CD8-positive, alpha-beta memory T cell (primary cell): Measurements from ENCODE around the gene MACF1. TPM values are rescaled to one million over a fixed set of nuclear protein-coding genes. Genes with fewer than 3 reads are reported as not detected.

Source experiments
- CTCF ChIA-PET: fragments of 350-600 bp; sonication (Branson Sonifier 250); formaldehyde crosslinking; loops from one replicate; lab custom pipeline; 2021; ENCODE audit warnings: antibody characterized with exemption; lab: Charles Lee
- POLR2A ChIA-PET: fragments of 350-600 bp; sonication (Branson Sonifier 250); formaldehyde crosslinking; loops from one replicate; lab custom pipeline; 2021; ENCODE audit warnings: antibody characterized with exemption; lab: Charles Lee
- DNase-seq, 5 donors: peaks; one replicate each; pipeline versions ENCODE4 v3.0.0 to v3.0.0-alpha.2; 2020 to 2022; ENCODE audit warnings: mixed read lengths in 1 of 5
- H3K27ac ChIP-seq: one replicate; pipeline ENCODE4 v1.7.0; 2013; ENCODE audit warnings: low read depth, mild to moderate bottlenecking, low read length, moderate library complexity
- H3K27me3 ChIP-seq: 2 replicates; pipeline ENCODE4 v1.7.0; 2013; ENCODE audit warnings: low read length, mild to moderate bottlenecking; ENCODE audit not compliant: insufficient read depth, poor library complexity, severe bottlenecking
- H3K36me3 ChIP-seq: 2 replicates; pipeline ENCODE4 v1.7.0; 2013; ENCODE audit warnings: mild to moderate bottlenecking, low read length, moderate library complexity; ENCODE audit not compliant: insufficient read depth
- H3K4me1 ChIP-seq: 2 replicates; pipeline ENCODE4 v1.7.0; 2013; ENCODE audit warnings: mild to moderate bottlenecking, low read length, moderate library complexity; ENCODE audit not compliant: insufficient read depth
- H3K4me3 ChIP-seq: 2 replicates; pipeline ENCODE4 v1.7.0; 2013; ENCODE audit warnings: mild to moderate bottlenecking, low read length
- H3K9me3 ChIP-seq: 2 replicates; pipeline ENCODE4 v1.7.0; 2013; ENCODE audit warnings: mild to moderate bottlenecking, low read length
- H3K27ac Mint-ChIP-seq, 8 donors: one replicate each; pipeline ENCODE4 v1.8.0; 2020 to 2021; ENCODE audit warnings: mixed read lengths in 8 of 8, mild to moderate bottlenecking in 6 of 8, inconsistent platforms in 3 of 8, moderate library complexity in 3 of 8
- H3K27me3 Mint-ChIP-seq, 2 donors: one replicate each; pipeline ENCODE4 v1.8.0; 2020 to 2021; ENCODE audit warnings: mixed read lengths in 2 of 2, mild to moderate bottlenecking in 1 of 2, moderate library complexity in 1 of 2
- H3K36me3 Mint-ChIP-seq, 3 donors: one replicate each; pipeline ENCODE4 v1.8.0; 2020 to 2021; ENCODE audit warnings: mixed read lengths in 3 of 3, inconsistent platforms in 1 of 3, mild to moderate bottlenecking in 1 of 3
- H3K4me1 Mint-ChIP-seq, 3 donors: one replicate each; pipeline ENCODE4 v1.8.0; 2020 to 2021; ENCODE audit warnings: mixed read lengths in 3 of 3, inconsistent platforms in 1 of 3, mild to moderate bottlenecking in 1 of 3
- H3K4me3 Mint-ChIP-seq, 7 donors: one replicate each; pipeline ENCODE4 v1.8.0; 2020 to 2021; ENCODE audit warnings: mixed read lengths in 7 of 7, mild to moderate bottlenecking in 6 of 7, moderate library complexity in 4 of 7, inconsistent platforms in 2 of 7
- H3K9me3 Mint-ChIP-seq, 5 donors: one replicate each; pipeline ENCODE4 v1.8.0; 2020 to 2022; ENCODE audit warnings: mixed read lengths in 5 of 5, mild to moderate bottlenecking in 3 of 5, moderate library complexity in 2 of 5, inconsistent platforms in 1 of 5
- polyA plus RNA-seq: library from polyadenylated mRNA; unstranded; fragments of 300-500 nt; fragmentation: Illumina TruSeq; gene quantifications from one replicate; pipeline ENCODE4 v1.2.3, GENCODE V29; 2021
- total RNA-seq, 2 experiments: library from RNA; stranded (reverse); gene quantifications; one replicate each; pipeline ENCODE4 v1.2.3, GENCODE V29; 2021

The MACF1 gene
- total and polyA plus RNA-seq, 3 experiments from 2014 or later, result 87.6 to 154 (median 151) TPM

DNA sequence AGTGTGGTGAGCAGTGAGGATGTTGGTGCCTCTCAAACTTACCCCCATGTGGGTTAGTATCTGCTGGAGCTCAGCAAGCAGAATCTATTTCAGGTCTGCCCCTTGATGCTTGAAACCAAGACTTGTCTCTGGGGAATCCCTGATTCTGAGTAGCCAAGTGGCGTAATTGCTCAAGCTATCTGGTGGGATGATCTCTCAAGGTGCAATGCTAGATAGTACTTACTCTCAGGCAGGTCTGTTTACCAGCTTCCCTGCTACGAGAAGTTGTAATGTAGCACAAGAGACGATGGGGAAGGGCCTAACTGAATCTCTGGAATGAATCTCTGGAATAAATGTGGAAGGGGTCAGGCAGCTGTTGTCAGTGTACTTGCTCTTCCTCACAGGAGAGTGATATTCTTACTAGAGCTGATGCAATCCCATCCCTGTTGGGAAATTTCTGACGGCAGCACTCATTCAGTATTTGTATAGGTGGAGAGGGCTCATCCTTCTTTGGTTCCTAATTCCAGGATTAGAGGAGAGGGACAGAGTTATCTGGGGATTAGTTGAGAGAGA is 65.4 kb downstream of the MACF1 start:
- H3K27me3 Mint-ChIP-seq, result no peaks in the 10 kb centered on the region
- POLR2A ChIA-PET, result no interaction called here
- H3K36me3 Mint-ChIP-seq, result peaks cover 0 to 34% (median 3%) of the 10 kb centered on the region in 3 donors
- CTCF ChIA-PET, result interaction anchor here (1.0 to 6.7 kb wide), 2 partner anchors 12 to 78 kb away, joined by 3 to 43 read pairs; no protein-coding TSS in a partner anchor
- no peak for DNase-seq
- Histone ChIP-seq H3K4me1 (peaks cover 56% of the 10 kb centered on the region), H3K4me3 (no peak overlapping the region), H3K27me3 (no peaks in the 10 kb centered on the region), H3K27ac (no peak overlapping the region), H3K36me3 (no peaks in the 10 kb centered on the region), H3K9me3 (no peaks in the 10 kb centered on the region)
- H3K4me3 Mint-ChIP-seq, result peak overlapping the region in 4 of 7 donors; percentile 4 to 46 (median 10)
- H3K9me3 Mint-ChIP-seq, result no peaks in the 10 kb centered on the region
- peaks cover 80 to 90% (median 88%) of the 10 kb centered on the region in 3 donors for H3K4me1 Mint-ChIP-seq
- peak overlapping the region in 7 of 8 donors; percentile 14 to 92 (median 73) for H3K27ac Mint-ChIP-seq

DNA sequence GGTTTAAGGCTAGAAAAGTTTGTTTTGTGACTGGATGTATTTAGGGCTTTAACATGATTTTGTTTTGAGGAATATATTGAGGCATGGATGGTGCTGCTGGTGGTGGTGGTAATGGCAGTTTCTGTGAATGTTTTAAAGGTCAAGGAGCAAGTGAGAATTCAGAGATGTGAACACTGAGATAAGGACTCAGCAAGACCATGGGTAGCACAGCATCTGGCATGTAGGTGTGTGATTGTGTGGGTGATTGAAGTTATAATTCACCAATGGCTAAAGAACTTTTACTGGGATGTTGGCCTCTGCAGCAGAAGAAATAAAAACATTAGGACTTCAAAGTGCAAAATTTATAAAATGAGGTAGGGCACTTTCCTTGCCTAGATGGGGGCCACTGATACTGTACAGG is 65.9 kb downstream of the MACF1 start:
- no peaks in the 10 kb centered on the region for H3K9me3 ChIP-seq
- no peaks in the 10 kb centered on the region for H3K27me3 ChIP-seq
- H3K36me3 Mint-ChIP-seq, result peaks cover 0 to 33% (median 3%) of the 10 kb centered on the region in 3 donors
- H3K27ac ChIP-seq, result no peak overlapping the region
- H3K9me3 Mint-ChIP-seq, result no peaks in the 10 kb centered on the region
- no peak for DNase-seq
- ChIA-PET POLR2A (no interaction called here), CTCF (interaction anchor here (1.0 to 6.7 kb wide), 2 partner anchors 12 to 78 kb away, joined by 3 to 43 read pairs; no protein-coding TSS in a partner anchor)
- peak overlapping the region; percentile 14 to 86 (median 72) for H3K27ac Mint-ChIP-seq
- H3K4me3 Mint-ChIP-seq, result peak overlapping the region in 3 of 7 donors; percentile 4 to 46 (median 12)
- H3K27me3 Mint-ChIP-seq, result no peaks in the 10 kb centered on the region
- H3K4me3 ChIP-seq, result no peak overlapping the region
- H3K4me1 ChIP-seq, result peaks cover 56% of the 10 kb centered on the region
- H3K4me1 Mint-ChIP-seq, result peaks cover 78 to 88% (median 85%) of the 10 kb centered on the region in 3 donors
- H3K36me3 ChIP-seq, result no peaks in the 10 kb centered on the region

DNA sequence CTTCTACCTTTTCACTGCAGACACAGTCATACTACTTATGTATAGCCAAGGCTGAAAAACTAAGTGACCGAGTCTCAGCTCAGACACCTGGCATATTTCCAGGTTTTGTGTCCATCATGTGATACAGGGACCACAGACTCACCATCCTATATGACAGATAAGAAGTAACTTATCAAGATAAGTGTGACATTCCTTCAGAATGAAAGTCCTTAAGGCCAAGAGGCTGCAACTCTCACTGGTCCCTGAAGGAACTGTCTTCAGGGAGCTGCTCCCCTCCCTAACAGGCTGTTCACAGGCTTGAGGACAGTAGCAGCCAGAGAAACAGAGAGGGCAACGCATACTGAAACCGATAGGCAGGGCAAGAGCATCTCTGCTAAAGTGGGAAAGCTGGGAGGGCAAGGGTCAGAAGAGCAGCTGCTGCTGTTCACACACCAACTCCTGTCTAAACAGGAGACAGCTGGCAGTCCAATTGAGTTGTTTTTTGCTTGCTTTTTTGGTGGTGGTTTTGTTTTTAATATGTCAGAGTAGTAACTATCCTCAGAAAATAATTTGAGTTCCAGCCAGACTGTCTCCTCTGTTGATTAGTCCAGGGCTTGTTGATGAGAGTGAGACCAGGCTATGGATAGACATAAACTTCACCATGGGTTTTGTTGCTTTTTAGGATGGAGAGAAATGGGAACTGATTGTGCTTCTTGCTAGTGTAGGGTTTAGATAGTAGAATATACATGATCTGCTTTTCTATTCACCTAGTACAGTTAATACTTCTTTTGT is 67.7 kb downstream of the MACF1 start:
- Histone ChIP-seq H3K27ac (no peak overlapping the region), H3K4me1 (peaks cover 53% of the 10 kb centered on the region), H3K9me3 (no peaks in the 10 kb centered on the region), H3K36me3 (no peaks in the 10 kb centered on the region), H3K27me3 (no peaks in the 10 kb centered on the region), H3K4me3 (no peak overlapping the region)
- Mint-ChIP-seq H3K9me3 (no peaks in the 10 kb centered on the region), H3K27ac (peak overlapping the region; percentile 15 to 90 (median 85)), H3K36me3 (peaks cover 0 to 39% (median 3%) of the 10 kb centered on the region in 3 donors), H3K27me3 (no peaks in the 10 kb centered on the region), H3K4me1 (peaks cover 78 to 87% (median 86%) of the 10 kb centered on the region in 3 donors), H3K4me3 (peak overlapping the region in 4 of 7 donors; percentile 3 to 40 (median 14))
- CTCF ChIA-PET, result interaction anchor here (1.2 kb wide), 1 partner anchor 80 kb away, joined by 6 read pairs; no protein-coding TSS in a partner anchor
- POLR2A ChIA-PET, result interaction anchor here (0.6 to 0.7 kb wide), 3 partner anchors 10 to 390 kb away, joined by 3 to 9 read pairs (median 4); no protein-coding TSS in a partner anchor
- DNase-seq, result no peak

DNA sequence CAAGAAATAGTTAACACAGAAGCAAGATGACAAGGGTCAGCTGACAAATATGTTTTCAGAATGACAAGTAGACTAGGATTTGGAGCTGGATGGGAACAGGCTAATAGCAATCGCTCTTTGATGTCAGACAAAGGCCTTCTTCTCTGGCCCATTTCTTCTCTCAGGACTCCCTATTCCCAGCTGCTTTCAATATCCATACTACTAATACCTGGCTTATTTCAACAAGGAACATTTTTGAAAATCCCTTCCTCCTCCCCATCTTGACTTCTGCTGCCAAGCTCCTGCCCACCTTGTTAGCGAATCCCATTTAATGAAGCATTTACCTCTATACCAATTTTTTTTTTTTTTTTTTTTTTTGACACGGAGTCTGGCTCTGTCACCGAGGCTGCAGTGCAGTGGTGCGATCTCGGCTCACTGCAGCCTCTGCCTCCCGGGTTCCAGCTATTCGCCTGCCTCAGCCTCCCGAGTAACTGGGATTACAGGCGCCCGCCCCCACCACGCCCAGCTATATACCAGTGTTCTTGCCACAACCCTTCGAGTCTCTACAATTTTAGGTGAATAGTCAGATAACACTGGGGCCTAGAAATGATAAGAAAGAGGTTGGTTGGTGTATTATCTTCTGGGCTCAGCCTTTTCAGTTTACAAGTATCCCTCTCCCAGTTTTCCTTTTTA is 68.4 kb downstream of the MACF1 start:
- no peak for DNase-seq
- Mint-ChIP-seq H3K27ac (peak overlapping the region in 6 of 8 donors; percentile 31 to 90 (median 78)), H3K4me1 (peaks cover 82 to 90% (median 88%) of the 10 kb centered on the region in 3 donors), H3K4me3 (peak overlapping the region in 1 of 7 donors; percentile 27), H3K9me3 (no peaks in the 10 kb centered on the region), H3K27me3 (no peaks in the 10 kb centered on the region), H3K36me3 (peaks cover 0 to 38% (median 3%) of the 10 kb centered on the region in 3 donors)
- Histone ChIP-seq H3K4me3 (no peak overlapping the region), H3K36me3 (no peaks in the 10 kb centered on the region), H3K27me3 (no peaks in the 10 kb centered on the region), H3K4me1 (peaks cover 56% of the 10 kb centered on the region), H3K27ac (no peak overlapping the region), H3K9me3 (no peaks in the 10 kb centered on the region)
- CTCF ChIA-PET, result interaction anchor here (1.2 kb wide), 1 partner anchor 80 kb away, joined by 6 read pairs; no protein-coding TSS in a partner anchor
- POLR2A ChIA-PET, result interaction anchor here (0.6 to 0.7 kb wide), 3 partner anchors 10 to 389 kb away, joined by 3 to 9 read pairs (median 4); no protein-coding TSS in a partner anchor

DNA sequence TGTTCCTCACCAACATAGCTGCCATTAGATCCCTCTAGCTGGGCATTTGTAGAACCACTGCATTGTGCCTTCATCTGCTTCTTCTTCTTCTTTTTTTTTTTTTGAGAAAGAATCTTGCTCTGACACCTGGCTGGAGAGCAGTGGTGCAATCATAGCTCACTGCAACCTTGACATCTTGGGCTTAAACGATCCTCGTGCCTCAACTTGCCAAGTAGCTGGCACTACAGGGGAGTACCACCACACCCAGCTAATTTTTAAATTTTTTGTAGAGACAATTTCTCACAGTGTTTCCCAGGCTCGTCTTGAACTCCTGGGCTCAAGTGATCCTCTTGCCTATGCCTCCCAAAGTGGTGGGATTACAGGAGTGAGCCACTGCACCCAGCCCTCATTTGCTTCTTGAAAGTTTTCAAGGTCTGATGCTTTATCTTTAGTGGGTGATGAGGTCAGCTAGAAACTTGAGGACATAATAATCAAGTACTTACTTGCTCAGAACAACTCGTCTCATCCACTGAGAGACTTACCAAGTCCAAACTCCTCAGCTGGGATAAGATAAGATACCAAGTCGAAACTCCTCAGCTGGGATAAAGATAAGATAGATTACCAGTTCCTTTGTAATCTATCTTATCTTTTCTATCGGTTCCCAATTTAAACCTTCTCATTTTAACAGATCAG is 71.5 kb downstream of the MACF1 start:
- H3K9me3 ChIP-seq, result no peaks in the 10 kb centered on the region
- H3K4me3 ChIP-seq, result no peak overlapping the region
- ChIA-PET POLR2A (interaction anchor here (0.6 kb wide), 1 partner anchor 29 kb away, joined by 4 read pairs; no protein-coding TSS in a partner anchor), CTCF (interaction anchor here (1.2 kb wide), 1 partner anchor 84 kb away, joined by 4 read pairs; no protein-coding TSS in a partner anchor)
- H3K27me3 Mint-ChIP-seq, result no peaks in the 10 kb centered on the region
- no peak overlapping the region for H3K4me3 Mint-ChIP-seq
- H3K9me3 Mint-ChIP-seq, result no peaks in the 10 kb centered on the region
- H3K27ac Mint-ChIP-seq, result peak overlapping the region; percentile 47 to 82 (median 66)
- no peaks in the 10 kb centered on the region for H3K36me3 ChIP-seq
- H3K4me1 ChIP-seq, result peaks cover 39% of the 10 kb centered on the region
- H3K27me3 ChIP-seq, result no peaks in the 10 kb centered on the region
- H3K4me1 Mint-ChIP-seq, result peaks cover 67 to 76% (median 73%) of the 10 kb centered on the region in 3 donors
- no peak overlapping the region for H3K27ac ChIP-seq
- H3K36me3 Mint-ChIP-seq, result peaks cover 0 to 11% (median 0%) of the 10 kb centered on the region in 3 donors
- no peak for DNase-seq

DNA sequence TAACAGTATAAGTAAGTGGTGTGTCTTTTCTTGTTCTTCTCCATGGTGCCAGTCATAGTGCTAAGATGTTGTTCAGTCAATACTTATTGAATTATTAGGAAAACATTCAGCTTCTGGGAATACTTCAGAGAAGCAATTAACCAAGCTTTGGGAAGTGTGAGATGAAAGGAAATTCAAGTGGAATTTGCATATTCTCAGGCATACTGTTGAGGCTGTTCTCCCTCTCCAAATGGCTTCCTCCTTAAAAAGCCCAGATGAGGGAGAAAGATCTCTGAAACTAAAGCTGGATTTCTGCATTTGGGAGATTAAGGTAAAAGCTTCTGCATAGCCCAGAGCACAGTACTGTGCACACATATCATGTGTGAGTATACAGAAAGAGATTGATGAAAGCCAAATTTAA is 73.4 kb downstream of the MACF1 start:
- DNase-seq, result no peak
- peaks cover 10% of the 10 kb centered on the region for H3K36me3 ChIP-seq
- H3K4me1 Mint-ChIP-seq, result peaks cover 52 to 57% (median 54%) of the 10 kb centered on the region in 3 donors
- H3K9me3 ChIP-seq, result no peaks in the 10 kb centered on the region
- CTCF ChIA-PET, result interaction anchor here (1.0 to 2.1 kb wide), 3 partner anchors 85 to 94 kb away, joined by 4 to 5 read pairs (median 4); no protein-coding TSS in a partner anchor
- no peak overlapping the region for H3K4me3 Mint-ChIP-seq
- POLR2A ChIA-PET, result no interaction called here
- H3K9me3 Mint-ChIP-seq, result no peaks in the 10 kb centered on the region
- H3K27ac Mint-ChIP-seq, result peak overlapping the region; percentile 24 to 82 (median 58)
- H3K27me3 Mint-ChIP-seq, result no peaks in the 10 kb centered on the region
- peaks cover 0 to 21% (median 5%) of the 10 kb centered on the region in 3 donors for H3K36me3 Mint-ChIP-seq
- peaks cover 22% of the 10 kb centered on the region for H3K4me1 ChIP-seq
- no peak overlapping the region for H3K4me3 ChIP-seq
- no peaks in the 10 kb centered on the region for H3K27me3 ChIP-seq
- H3K27ac ChIP-seq, result no peak overlapping the region
